Esophagus muscularis mucosa (tissue), 4 donors: ENCODE results near the gene COL7A1. TPM values are rescaled to one million over a fixed set of nuclear protein-coding genes. Genes with fewer than 3 reads are reported as not detected.

Source experiments
- DNase-seq: peaks from one replicate; pipeline ENCODE4 v3.0.0-alpha.2; 2017; ENCODE audit errors: extremely low spot score
- H3K27ac ChIP-seq, 4 donors: fragments of 200-600 bp; sonication (generic); replicated peaks in 1 of 4; 1 replicate in 3 of 4; 2 replicates in 1 of 4; pipeline ENCODE4 v1.5.1; 2016 to 2019; ENCODE audit warnings: mild to moderate bottlenecking in 1 of 4
- H3K27me3 ChIP-seq, 4 donors: fragments of 200-600 bp; sonication (generic); one replicate each; pipeline versions ENCODE4 v1.5.1 to v1.6.0; 2016 to 2019
- H3K36me3 ChIP-seq, 4 donors: fragments of 200-600 bp; sonication (generic); one replicate each; pipeline ENCODE4 v1.5.1; 2016 to 2019
- H3K4me1 ChIP-seq, 4 donors: fragments of 200-600 bp; sonication (generic); one replicate each; pipeline ENCODE4 v1.5.1; 2016 to 2019
- H3K4me3 ChIP-seq, 4 donors: fragments of 200-600 bp; sonication (generic); 1 replicate in 2 of 4; 2 replicates in 2 of 4; pipeline ENCODE4 v1.5.1; 2016 to 2019; ENCODE audit warnings: mild to moderate bottlenecking in 4 of 4, moderate library complexity in 1 of 4
- H3K9me3 ChIP-seq, 4 donors: fragments of 200-600 bp; sonication (generic); 1 replicate in 3 of 4; 2 replicates in 1 of 4; pipeline ENCODE4 v1.5.1; 2016 to 2019
- CTCF ChIP-seq, 3 experiments: fragments of 200-600 bp in 2 of 3; fragments of 450-650 bp in 1 of 3; sonication (generic) in 2 of 3; IDR thresholded peaks; one replicate each; pipeline ENCODE4 v1.5.1; 2017 to 2019; ENCODE audit warnings: antibody characterized with exemption in 3 of 3, mild to moderate bottlenecking in 2 of 3, moderate library complexity in 1 of 3
- EP300 ChIP-seq: sonication (generic); formaldehyde crosslinking; IDR thresholded peaks from one replicate; pipeline ENCODE4 v1.6.1; 2017; ENCODE audit warnings: antibody characterized with exemption
- POLR2A ChIP-seq: fragments of 450-650 bp; IDR thresholded peaks from one replicate; pipeline ENCODE4 v1.6.1; 2017; ENCODE audit warnings: antibody characterized with exemption, moderate library complexity, mild to moderate bottlenecking, low read depth
- POLR2AphosphoS5 ChIP-seq, 2 donors: sonication (generic); formaldehyde crosslinking; IDR thresholded peaks; one replicate each; pipeline ENCODE4 v1.6.1; 2017; ENCODE audit warnings: antibody characterized with exemption in 2 of 2
- WGBS: methylation state at CpG from one replicate; pipeline ENCODE4 v1.1.5; 2018; 5-methylcytosine and 5-hydroxymethylcytosine counted together
- intact Hi-C: fragments of 100-400 bp; cut with DNase I; formaldehyde crosslinking; loops from one replicate; pipeline ENCODE4 v1.15.1; 2023
- total RNA-seq, 4 donors: library from RNA; depleted of rRNA; stranded (reverse); fragments of >200 nt; gene quantifications; one replicate each; pipeline versions ENCODE4 v1.1.0 to v1.2.1, GENCODE V29; 2016

Gene COL7A1
- total RNA-seq, 4 donors from 2014 or later: 1.2 to 2.9 (median 2.1) TPM

- no peak for TF ChIP-seq POLR2A
- TF ChIP-seq POLR2AphosphoS5 (IDR thresholded peaks at IDR 0.05): no peak
- no peak for TF ChIP-seq CTCF (IDR thresholded peaks at IDR 0.05)
- TF ChIP-seq EP300: no peak
- Histone ChIP-seq H3K4me1 (peaks cover 16 to 32% (median 24%) of the 10 kb centered on the region in 4 donors), H3K27me3 (no peaks in the 10 kb centered on the region), H3K36me3 (no peaks in the 10 kb centered on the region), H3K9me3 (no peaks in the 10 kb centered on the region), H3K4me3 (no peak overlapping the region), H3K27ac (peak overlapping the region in 1 of 4 donors; percentile 46)
- no peak for DNase-seq
- 95% methylated on average over 6 of the region's 11 CpGs for WGBS
- intact Hi-C loops: no loop called here
These were observed 30.5 kb downstream of the COL7A1 start for GRCh38 chr3:48564667-48565066.

GRCh38 chr3:48564022-48564421, 31.1 kb downstream of the COL7A1 start:
- no peaks in the 10 kb centered on the region for H3K27me3 ChIP-seq
- TF ChIP-seq EP300 (no peak), POLR2A (no peak), POLR2AphosphoS5 (IDR thresholded peaks at IDR 0.05) (peak in 1 of 2 donors; percentile 6)
- intact Hi-C loops: no loop called here
- H3K4me1 ChIP-seq: peaks cover 22 to 38% (median 30%) of the 10 kb centered on the region in 4 donors
- peak overlapping the region in 2 of 4 donors; percentile 46 to 52 for H3K27ac ChIP-seq
- 50% methylated on average over 3 of the region's 10 CpGs for WGBS
- no peaks in the 10 kb centered on the region for H3K9me3 ChIP-seq
- H3K4me3 ChIP-seq: no peak overlapping the region
- no peaks in the 10 kb centered on the region for H3K36me3 ChIP-seq
- DNase-seq: no peak

- Histone ChIP-seq H3K36me3 (no peaks in the 10 kb centered on the region), H3K27ac (peak within 1 kb of the TSS in 2 of 4 donors; percentile 46 to 52), H3K27me3 (no peaks in the 10 kb centered on the region), H3K4me3 (no peak within 1 kb of the TSS), H3K9me3 (no peaks in the 10 kb centered on the region), H3K4me1 (peaks cover 23 to 44% (median 35%) of the 10 kb centered on the region in 4 donors)
- DNase-seq: no peak
- intact Hi-C loops: no loop called here
- 77% methylated on average over 4 of the region's 6 CpGs for WGBS
- TF ChIP-seq POLR2A (no peak), EP300 (no peak), POLR2AphosphoS5 (IDR thresholded peaks at IDR 0.05) (no peak), CTCF (IDR thresholded peaks at IDR 0.05) (no peak)
These were observed 31.7 kb downstream of the COL7A1 start, which contains the start of gene UCN2 for GRCh38 chr3:48563382-48563918. Gene UCN2 (minus strand): TSS chr3:48563781. CDS start chr3:48563124, 657 bp downstream.

DNA sequence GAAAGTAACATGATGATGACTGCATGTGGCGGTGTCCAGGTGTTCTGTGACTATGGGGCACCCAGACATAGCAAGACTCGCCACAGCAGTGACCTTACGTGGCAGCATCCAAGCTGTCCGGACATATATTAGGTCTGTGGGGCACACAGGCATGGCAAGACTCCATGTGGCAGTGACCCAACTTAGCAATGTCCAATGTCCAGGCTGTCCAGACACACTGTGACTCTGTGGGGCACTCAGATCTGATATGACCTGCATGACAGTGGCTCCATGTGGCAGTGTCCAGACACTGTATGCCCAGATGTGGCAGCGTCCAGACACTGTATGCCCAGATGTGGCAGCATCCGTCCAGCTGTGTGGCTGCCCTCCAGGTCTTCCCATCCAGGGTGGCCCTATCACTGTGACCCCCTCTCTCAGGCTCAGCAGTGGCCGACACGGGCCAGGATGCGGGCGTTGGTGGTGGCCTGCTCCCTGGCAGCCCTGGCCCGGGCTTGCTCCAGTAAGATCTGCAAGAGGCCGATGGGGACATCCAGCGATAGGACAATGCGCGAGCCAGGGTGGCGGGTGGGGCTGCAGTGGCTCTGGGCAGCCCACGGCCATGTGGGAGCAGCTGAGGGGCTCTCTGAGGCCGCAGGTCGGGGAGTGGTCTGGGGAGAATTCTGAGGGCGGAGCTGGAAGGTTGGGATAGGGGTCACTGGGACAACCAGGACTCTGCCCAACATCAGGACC, 32.6 kb downstream of the COL7A1 start:
- TF ChIP-seq CTCF (IDR thresholded peaks at IDR 0.05) (no peak), POLR2AphosphoS5 (IDR thresholded peaks at IDR 0.05) (no peak), EP300 (no peak), POLR2A (no peak)
- Histone ChIP-seq H3K4me1 (peaks cover 31 to 53% (median 44%) of the 10 kb centered on the region in 4 donors), H3K4me3 (no peak overlapping the region), H3K27me3 (no peaks in the 10 kb centered on the region), H3K9me3 (no peaks in the 10 kb centered on the region), H3K36me3 (no peaks in the 10 kb centered on the region), H3K27ac (no peak overlapping the region)
- intact Hi-C loops: no loop called here
- DNase-seq: no peak
- WGBS: 96% methylated on average over 7 of the region's 20 CpGs

GRCh38 chr3:48561045-48561736, 33.9 kb downstream of the COL7A1 start:
- H3K4me1 ChIP-seq: peaks cover 40 to 61% (median 54%) of the 10 kb centered on the region in 4 donors
- H3K9me3 ChIP-seq: no peaks in the 10 kb centered on the region
- no peaks in the 10 kb centered on the region for H3K36me3 ChIP-seq
- no peak for DNase-seq
- H3K27me3 ChIP-seq: no peaks in the 10 kb centered on the region
- intact Hi-C loops: no loop called here
- peak overlapping the region; percentile 64 to 78 (median 74) for H3K27ac ChIP-seq
- peak overlapping the region; percentile 47 to 56 (median 51) for H3K4me3 ChIP-seq
- 15% methylated on average over 8 of the region's 21 CpGs for WGBS
- no peak for TF ChIP-seq POLR2A
- no peak for TF ChIP-seq EP300
- TF ChIP-seq POLR2AphosphoS5 (IDR thresholded peaks at IDR 0.05): peak; percentile 4 to 38
- TF ChIP-seq CTCF (IDR thresholded peaks at IDR 0.05): peak in 2 of 3 experiments; percentile 28 to 35
